GM21717 (cell line): ENCODE data around the gene BEAN1.
A peak's percentile ranks its signal among the peaks of the same experiment; 100 is the strongest.
"Not testable (repeated sequence)": the region's sequence is repeated elsewhere in the genome, so short reads cannot be mapped to it uniquely, and the experiment has no call there.

Source experiments
- ATAC-seq: cut with Tn5 transposase; IDR thresholded peaks from one replicate; pipeline ENCODE4 v1.9.1; 2021; ENCODE audit warnings: mild to moderate bottlenecking, moderate library complexity; ENCODE audit not compliant: unreplicated experiment

BEAN1 gene

GRCh38 chr16:66502020-66502913 lies 75.2 kb downstream of the BEAN1 start:
- no peak for ATAC-seq

GRCh38 chr16:66503030-66503429 lies 75.9 kb downstream of the BEAN1 start:
- no peak for ATAC-seq

GRCh38 chr16:66503612-66504011 lies 76.5 kb downstream of the BEAN1 start:
- ATAC-seq, result no peak

- ATAC-seq, result no peak
Observed at GRCh38 chr16:66507731-66508239, 80.7 kb downstream of the BEAN1 start.

GRCh38 chr16:66508248-66508913 lies 81.3 kb downstream of the BEAN1 start:
- ATAC-seq, result peak; percentile 53

- ATAC-seq, result no peak
Observed at GRCh38 chr16:66508914-66509496, 81.9 kb downstream of the BEAN1 start.

- no peak for ATAC-seq
Observed at GRCh38 chr16:66509576-66509975, 82.5 kb downstream of the BEAN1 start.

DNA sequence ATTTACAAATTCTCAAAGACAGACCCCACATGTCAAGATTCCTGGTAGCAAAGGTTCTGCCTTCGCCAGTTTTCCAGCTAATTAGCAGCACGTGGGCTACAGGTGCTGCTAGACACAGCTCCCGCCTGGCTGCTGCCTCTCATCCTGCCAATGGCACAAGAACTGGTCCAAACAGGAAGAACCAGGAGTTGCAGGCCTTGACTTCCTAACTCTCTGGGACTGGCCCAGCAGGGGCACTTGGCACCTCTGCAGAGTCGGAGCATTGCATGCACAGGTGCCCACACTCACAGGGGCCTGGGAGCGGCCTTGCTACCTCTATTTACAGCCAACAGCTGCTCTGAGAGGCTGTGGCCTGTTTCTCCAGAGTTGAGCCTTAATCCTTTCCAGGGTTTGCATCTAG lies 83.2 kb downstream of the BEAN1 start:
- no peak for ATAC-seq

GRCh38 chr16:66510711-66511601 lies 83.9 kb downstream of the BEAN1 start:
- no peak for ATAC-seq

GRCh38 chr16:66511602-66512271 lies 84.6 kb downstream of the BEAN1 start:
- ATAC-seq, result no peak

GRCh38 chr16:66512272-66513110 lies 85.4 kb downstream of the BEAN1 start:
- ATAC-seq, result no peak

DNA sequence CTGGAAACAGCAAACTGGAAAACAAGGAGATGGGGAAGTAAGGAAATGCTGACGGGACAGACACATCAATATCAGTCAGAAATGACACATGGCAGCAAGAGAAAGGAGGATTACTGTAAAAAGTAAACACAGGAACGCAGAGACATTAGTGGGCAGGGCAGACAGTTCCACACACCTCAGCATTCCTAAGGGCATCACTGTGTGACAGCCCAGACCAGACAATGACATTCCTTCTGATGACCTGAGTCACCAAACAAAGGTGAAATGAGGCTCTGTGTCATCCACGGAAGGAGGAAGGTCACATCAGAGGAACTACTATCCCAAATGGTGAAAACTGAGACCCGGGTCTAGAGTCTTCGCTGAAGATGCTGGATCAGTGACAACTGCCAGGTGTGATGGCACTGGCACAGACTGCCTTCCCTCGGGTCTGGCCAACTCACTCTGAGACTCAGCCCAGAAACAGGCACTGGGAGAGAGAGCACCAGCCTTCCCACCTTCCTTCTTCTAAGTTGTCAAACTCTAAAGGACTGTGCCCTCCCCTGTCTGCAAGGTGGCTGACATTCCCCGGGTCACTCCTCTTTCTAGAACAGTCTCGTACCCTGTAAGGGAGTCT lies 86.1 kb downstream of the BEAN1 start:
- ATAC-seq, result no peak

DNA sequence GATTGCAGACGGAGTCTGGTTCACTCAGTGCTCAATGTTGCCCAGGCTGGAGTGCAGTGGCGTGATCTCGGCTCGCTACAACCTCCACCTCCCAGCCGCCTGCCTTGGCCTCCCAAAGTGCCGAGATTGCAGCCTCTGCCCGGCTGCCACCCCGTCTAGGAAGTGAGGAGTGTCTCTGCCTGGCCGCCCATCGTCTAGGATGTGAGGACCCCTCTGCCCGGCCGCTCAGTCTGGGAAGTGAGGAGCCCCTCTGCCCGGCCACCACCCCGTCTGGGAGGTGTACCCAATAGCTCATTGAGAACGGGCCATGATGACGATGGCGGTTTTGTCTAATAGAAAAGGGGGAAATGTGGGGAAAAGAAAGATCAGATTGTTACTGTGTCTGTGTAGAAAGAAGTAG lies 87.3 kb downstream of the BEAN1 start:
- not testable (repeated sequence) for ATAC-seq

DNA sequence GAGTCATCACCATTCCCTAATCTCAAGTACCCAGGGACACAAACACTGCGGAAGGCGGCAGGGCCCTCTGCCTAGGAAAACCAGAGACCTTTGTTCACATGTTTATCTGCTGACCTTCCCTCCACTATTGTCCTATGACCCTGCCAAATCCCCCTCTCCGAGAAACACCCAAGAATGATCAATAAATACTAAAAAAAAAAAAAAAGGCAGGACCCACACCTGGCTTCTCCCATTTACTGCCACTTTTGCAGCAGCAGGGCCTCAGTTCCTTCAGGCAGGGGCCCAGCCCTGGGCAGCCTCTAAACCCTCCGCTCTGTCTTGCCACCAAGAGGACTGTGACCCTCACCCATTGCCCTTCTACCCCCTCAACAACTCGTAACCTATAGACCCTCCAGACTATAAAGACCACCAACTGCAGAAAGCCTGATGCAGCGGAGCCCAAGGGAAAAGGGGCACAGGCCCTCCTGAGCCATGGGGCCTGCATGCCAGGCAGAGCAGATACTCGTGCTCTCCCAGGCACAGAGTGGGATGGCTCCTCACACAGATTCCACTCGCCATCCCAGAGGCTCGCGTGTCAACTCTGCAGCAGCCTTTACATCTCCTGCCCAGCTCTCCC lies 88.0 kb downstream of the BEAN1 start:
- not testable (repeated sequence) for ATAC-seq

DNA sequence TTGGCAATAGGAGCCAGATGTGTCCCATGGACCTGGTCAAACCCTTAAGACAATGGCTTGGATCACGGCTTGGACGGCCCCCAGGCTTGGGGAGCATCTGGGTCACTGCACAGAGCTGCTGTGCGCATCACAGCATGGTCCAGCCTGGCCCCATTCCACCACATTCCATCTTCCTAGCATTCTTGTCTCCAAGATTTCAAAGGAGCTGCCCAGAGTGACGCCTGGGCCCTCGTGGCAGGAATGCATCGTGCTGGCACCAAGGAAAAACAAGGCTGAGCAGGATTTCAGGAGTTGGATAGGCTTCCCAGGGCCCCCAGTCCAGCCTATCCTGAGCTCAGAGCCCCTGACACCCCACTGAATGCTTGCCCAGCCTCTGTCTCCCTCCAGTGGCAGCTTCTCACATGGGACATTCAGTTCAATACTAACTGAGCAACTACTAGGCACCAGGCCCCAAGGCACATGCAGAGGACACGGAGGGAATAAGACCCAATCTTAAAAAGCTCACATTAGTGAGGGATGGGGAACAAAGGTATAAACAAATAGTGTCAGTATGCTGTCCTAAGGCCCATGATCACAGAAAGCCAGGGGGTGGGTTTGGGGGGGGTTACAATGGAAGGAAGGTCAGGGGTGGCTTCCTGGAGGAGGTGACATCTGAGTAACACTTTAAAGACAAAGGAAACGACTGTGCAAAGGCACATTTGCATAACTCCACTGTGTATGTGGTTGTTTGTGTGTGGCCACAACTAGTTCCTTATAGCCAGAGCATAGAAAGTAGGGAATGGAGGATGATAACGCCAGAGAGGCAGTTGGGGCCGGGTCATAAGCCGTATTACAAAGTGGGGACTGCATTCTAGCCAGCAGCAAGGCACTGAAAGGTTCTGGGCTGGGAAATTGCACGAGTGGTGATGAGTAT lies 88.8 kb downstream of the BEAN1 start:
- no peak for ATAC-seq

- peak; percentile 21 for ATAC-seq
Observed at GRCh38 chr16:66516509-66516807, 89.4 kb downstream of the BEAN1 start.

- ATAC-seq, result peak; percentile 94
Observed at GRCh38 chr16:66516808-66517585, 89.9 kb downstream of the BEAN1 start.
